Sigmoid colon (tissue), 4 donors: Measurements from ENCODE around the gene GK2.

Source experiments
- CTCF ChIP-seq, 4 experiments: fragments of 450-650 bp in 3 of 4; fragments of 200-600 bp in 1 of 4; IDR thresholded peaks; one replicate each; pipeline ENCODE4 v1.5.1; 2016 to 2019; ENCODE audit warnings: antibody characterized with exemption in 4 of 4, mild to moderate bottlenecking in 3 of 4, moderate library complexity in 2 of 4
- EP300 ChIP-seq, 4 donors: sonication (generic); formaldehyde crosslinking; IDR thresholded peaks; one replicate each; pipeline ENCODE4 v1.6.1; 2017; ENCODE audit warnings: antibody characterized with exemption in 4 of 4
- POLR2A ChIP-seq, 2 donors: fragments of 450-650 bp; IDR thresholded peaks; one replicate each; pipeline ENCODE4 v1.6.1; 2016; ENCODE audit warnings: antibody characterized with exemption in 2 of 2, mild to moderate bottlenecking in 2 of 2, moderate library complexity in 2 of 2
- POLR2AphosphoS5 ChIP-seq, 4 donors: sonication (generic); formaldehyde crosslinking; IDR thresholded peaks; one replicate each; pipeline ENCODE4 v1.6.1; 2017; ENCODE audit warnings: antibody characterized with exemption in 4 of 4

- TF ChIP-seq CTCF (IDR thresholded peaks at IDR 0.05) (no peak), POLR2A (IDR thresholded peaks at IDR 0.05) (no peak), EP300 (IDR thresholded peaks at IDR 0.05) (no peak), POLR2AphosphoS5 (IDR thresholded peaks at IDR 0.05) (no peak)
Measured at GRCh38 chr4:79413032-79413885, 5.2 kb upstream of the GK2 start.
